Activated CD4-positive, alpha-beta T cell treated with anti-CD3 and anti-CD28 coated beads, Interleukin-2, amount 10 ng/mL, durations not matched to agents 7 days and 5 days (primary cell): ENCODE data around the gene DRC3. TPM values are rescaled to one million over a fixed set of nuclear protein-coding genes. Genes with fewer than 3 reads are reported as not detected.
"Not testable (repeated sequence)": the region's sequence is repeated elsewhere in the genome, so short reads cannot be mapped to it uniquely, and the experiment has no call there.

Experiments
- CTCF ChIA-PET: fragments of 350-600 bp; sonication (Branson Sonifier 250); formaldehyde crosslinking; loops from one replicate; lab custom pipeline; 2021; ENCODE audit warnings: antibody characterized with exemption; lab: Charles Lee
- POLR2A ChIA-PET: fragments of 350-600 bp; sonication (Branson Sonifier 250); formaldehyde crosslinking; loops from one replicate; lab custom pipeline; 2021; ENCODE audit warnings: antibody characterized with exemption; lab: Charles Lee
- DNase-seq: peaks from one replicate; pipeline ENCODE4 v3.0.0-alpha.2; 2020
- H3K27ac Mint-ChIP-seq: one replicate; pipeline ENCODE4 v1.8.0; 2021; ENCODE audit warnings: mild to moderate bottlenecking, moderate library complexity, mixed read lengths
- H3K27me3 Mint-ChIP-seq: one replicate; pipeline ENCODE4 v1.8.0; 2021; ENCODE audit warnings: mixed read lengths
- H3K36me3 Mint-ChIP-seq: one replicate; pipeline ENCODE4 v1.8.0; 2021; ENCODE audit warnings: low read depth, mixed read lengths
- H3K4me1 Mint-ChIP-seq: one replicate; pipeline ENCODE4 v1.8.0; 2021; ENCODE audit warnings: mixed read lengths
- H3K4me3 Mint-ChIP-seq: one replicate; pipeline ENCODE4 v1.8.0; 2021; ENCODE audit warnings: mild to moderate bottlenecking, moderate library complexity, mixed read lengths
- H3K9me3 Mint-ChIP-seq: one replicate; pipeline ENCODE4 v1.8.0; 2021; ENCODE audit warnings: mixed read lengths
- total RNA-seq, 2 experiments: library from RNA; stranded (reverse); gene quantifications; one replicate each; pipeline ENCODE4 v1.2.3, GENCODE V29; 2021

DRC3 gene
- total RNA-seq, 2 experiments from 2014 or later, result 0.06 TPM; not detected in 1

- Mint-ChIP-seq H3K4me3 (no peak overlapping the region), H3K27me3 (no peaks in the 10 kb centered on the region), H3K36me3 (peaks cover 3% of the 10 kb centered on the region), H3K27ac (no peak overlapping the region), H3K9me3 (no peaks in the 10 kb centered on the region), H3K4me1 (peaks cover 11% of the 10 kb centered on the region)
- ChIA-PET POLR2A (no interaction called here), CTCF (interaction anchor here (1.2 to 1.5 kb wide), 4 partner anchors 9 to 41 kb away, joined by 3 to 5 read pairs (median 4); no protein-coding TSS in a partner anchor)
- no peak for DNase-seq
Observed at GRCh38 chr17:17944743-17945142, 27.9 kb upstream of the DRC3 start.

- CTCF ChIA-PET, result interaction anchor here (0.9 to 1.6 kb wide), 4 partner anchors 11 to 27 kb away, joined by 3 to 6 read pairs (median 4); no protein-coding TSS in a partner anchor
- Mint-ChIP-seq H3K9me3 (no peaks in the 10 kb centered on the region), H3K4me1 (peaks cover 11% of the 10 kb centered on the region), H3K4me3 (no peak overlapping the region), H3K27ac (no peak overlapping the region), H3K36me3 (peaks cover 3% of the 10 kb centered on the region), H3K27me3 (no peaks in the 10 kb centered on the region)
- POLR2A ChIA-PET, result interaction anchor here (0.5 kb wide), 1 partner anchor 263 kb away, joined by 3 read pairs; no protein-coding TSS in a partner anchor
- no peak for DNase-seq
Observed at GRCh38 chr17:17946093-17946492, 26.6 kb upstream of the DRC3 start.

DNA sequence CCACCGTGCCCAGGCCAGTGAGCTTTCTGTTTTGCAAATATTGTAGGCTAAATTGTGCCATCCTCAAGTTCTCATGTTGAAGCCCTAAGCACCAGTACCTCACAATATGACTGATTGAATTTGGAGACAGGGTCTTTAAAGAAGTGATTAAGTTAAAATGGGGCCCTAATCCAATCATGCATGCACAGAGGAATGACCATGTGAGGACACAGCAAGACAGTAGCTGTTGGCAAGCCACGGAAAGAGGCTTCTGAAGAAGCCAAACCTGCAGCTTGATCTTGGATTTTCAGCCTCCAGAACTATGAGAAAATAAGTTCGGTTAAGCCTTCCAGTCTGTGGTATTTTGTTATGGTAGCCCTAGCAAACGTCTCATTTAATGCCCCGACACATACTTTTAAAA is 25.4 kb upstream of the DRC3 start:
- Mint-ChIP-seq H3K27me3 (no peaks in the 10 kb centered on the region), H3K9me3 (no peaks in the 10 kb centered on the region), H3K36me3 (peaks cover 3% of the 10 kb centered on the region), H3K4me1 (peaks cover 11% of the 10 kb centered on the region), H3K4me3 (no peak overlapping the region), H3K27ac (no peak overlapping the region)
- no peak for DNase-seq
- POLR2A ChIA-PET, result no interaction called here
- CTCF ChIA-PET, result interaction anchor here (1.0 to 1.2 kb wide), 2 partner anchors 16 to 29 kb away, joined by 3 read pairs; no protein-coding TSS in a partner anchor

GRCh38 chr17:17947966-17948365 is 24.7 kb upstream of the DRC3 start:
- DNase-seq, result no peak
- Mint-ChIP-seq H3K27ac (no peak overlapping the region), H3K4me3 (no peak overlapping the region), H3K9me3 (no peaks in the 10 kb centered on the region), H3K4me1 (peaks cover 11% of the 10 kb centered on the region), H3K36me3 (peaks cover 3% of the 10 kb centered on the region), H3K27me3 (no peaks in the 10 kb centered on the region)
- ChIA-PET CTCF (interaction anchor here (1.2 kb wide), 1 partner anchor 17 kb away, joined by 3 read pairs; no protein-coding TSS in a partner anchor), POLR2A (no interaction called here)

DNA sequence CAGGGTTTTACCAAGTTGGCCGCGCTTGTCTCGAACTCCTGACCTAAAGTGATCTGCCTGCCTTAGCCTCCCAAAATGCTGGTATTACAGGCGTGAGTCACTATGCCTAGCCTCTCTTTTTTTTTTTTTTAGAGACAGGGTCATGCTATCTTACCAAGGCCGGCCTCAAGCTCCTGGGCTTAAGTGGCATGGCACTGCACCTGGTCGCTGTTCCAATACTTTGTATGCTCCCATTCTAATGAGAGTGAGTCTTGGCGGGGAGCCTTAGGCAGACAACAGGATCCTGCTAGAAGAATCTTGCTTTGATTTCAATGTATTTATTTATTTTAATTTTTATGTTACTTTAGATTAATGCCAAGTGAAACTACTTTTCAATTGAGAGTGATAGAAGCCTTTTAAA is 22.3 kb upstream of the DRC3 start:
- Mint-ChIP-seq H3K27ac (no peak overlapping the region), H3K9me3 (no peaks in the 10 kb centered on the region), H3K4me1 (peaks cover 14% of the 10 kb centered on the region), H3K27me3 (no peaks in the 10 kb centered on the region), H3K4me3 (no peak overlapping the region), H3K36me3 (peaks cover 10% of the 10 kb centered on the region)
- DNase-seq, result no peak
- ChIA-PET CTCF (no interaction called here), POLR2A (no interaction called here)

- no peak for DNase-seq
- Mint-ChIP-seq H3K27ac (peak overlapping the region; percentile 41), H3K4me1 (peaks cover 17% of the 10 kb centered on the region), H3K36me3 (peaks cover 14% of the 10 kb centered on the region), H3K4me3 (no peak overlapping the region), H3K9me3 (peaks cover 2% of the 10 kb centered on the region), H3K27me3 (no peaks in the 10 kb centered on the region)
- POLR2A ChIA-PET, result no interaction called here
- CTCF ChIA-PET, result no interaction called here
Observed at GRCh38 chr17:17950806-17951205, 21.9 kb upstream of the DRC3 start.

DNA sequence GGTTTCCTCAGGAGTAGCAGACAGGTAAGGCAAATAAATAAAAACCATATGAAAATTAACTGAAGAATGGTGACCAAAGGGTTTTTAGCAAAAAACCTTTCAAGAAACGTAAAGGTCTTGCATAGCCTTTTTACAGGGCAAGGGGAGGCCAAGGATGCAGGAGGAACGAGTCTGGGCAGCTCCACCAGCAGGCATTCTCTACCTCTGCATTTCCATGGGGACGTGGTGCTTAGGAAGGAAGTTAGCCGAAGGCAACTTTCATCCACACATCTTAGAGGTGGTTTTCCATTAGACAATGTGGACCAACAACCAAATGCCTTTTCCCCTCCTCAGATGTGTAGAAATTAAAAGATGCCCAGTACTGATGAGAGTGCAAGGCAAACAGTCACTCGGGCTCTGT is 21.1 kb upstream of the DRC3 start:
- peaks cover 23% of the 10 kb centered on the region for H3K4me1 Mint-ChIP-seq
- ChIA-PET POLR2A (no interaction called here), CTCF (no interaction called here)
- H3K36me3 Mint-ChIP-seq, result peaks cover 18% of the 10 kb centered on the region
- H3K9me3 Mint-ChIP-seq, result peaks cover 5% of the 10 kb centered on the region
- H3K27ac Mint-ChIP-seq, result no peak overlapping the region
- H3K4me3 Mint-ChIP-seq, result no peak overlapping the region
- H3K27me3 Mint-ChIP-seq, result no peaks in the 10 kb centered on the region
- DNase-seq, result no peak

DNA sequence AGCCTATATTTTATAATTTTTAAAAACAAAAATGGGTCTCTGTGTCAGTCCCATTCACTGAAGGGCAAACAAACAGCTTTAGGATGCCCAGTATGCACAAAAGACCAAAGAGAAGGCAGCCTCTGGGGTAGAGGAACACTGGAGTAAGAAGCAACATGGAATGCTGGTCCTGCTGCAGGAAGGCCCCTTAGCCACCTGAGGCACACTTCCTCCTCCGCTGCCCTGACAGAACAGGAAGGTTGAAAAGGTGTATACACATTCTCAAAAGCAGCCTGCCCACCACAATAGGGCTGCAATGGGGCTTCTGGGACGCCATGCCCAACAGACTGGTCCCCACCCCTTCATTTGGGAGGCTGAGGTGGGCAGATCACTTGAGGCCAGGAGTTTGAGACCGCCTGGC is 20.0 kb upstream of the DRC3 start:
- Mint-ChIP-seq H3K4me3 (no peak overlapping the region), H3K36me3 (peaks cover 22% of the 10 kb centered on the region), H3K4me1 (peaks cover 30% of the 10 kb centered on the region), H3K9me3 (peaks cover 5% of the 10 kb centered on the region), H3K27ac (no peak overlapping the region), H3K27me3 (no peaks in the 10 kb centered on the region)
- POLR2A ChIA-PET, result no interaction called here
- no peak for DNase-seq
- CTCF ChIA-PET, result no interaction called here

DNA sequence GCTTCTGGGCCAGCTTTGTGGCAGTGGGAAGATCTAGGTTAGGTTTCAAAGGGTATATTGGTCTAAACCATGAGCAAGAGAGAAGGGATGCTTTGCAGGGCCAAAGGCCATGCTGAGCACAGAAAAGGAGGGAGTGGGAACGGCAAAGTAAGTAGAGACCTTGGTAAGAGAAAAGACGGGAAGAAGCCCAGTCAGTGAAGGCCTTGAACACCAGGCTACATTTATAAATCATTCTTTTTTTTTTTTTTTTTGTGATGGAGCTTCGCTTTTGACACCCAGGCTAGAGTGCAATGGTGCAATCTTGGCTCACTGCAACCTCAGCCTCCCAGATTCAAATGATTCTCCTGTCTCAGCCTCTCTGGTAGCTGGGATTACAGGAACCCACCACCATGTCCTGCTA is 18.6 kb upstream of the DRC3 start:
- no peak for DNase-seq
- POLR2A ChIA-PET, result no interaction called here
- Mint-ChIP-seq H3K4me1 (peaks cover 43% of the 10 kb centered on the region), H3K4me3 (no peak overlapping the region), H3K9me3 (peaks cover 5% of the 10 kb centered on the region), H3K27me3 (no peaks in the 10 kb centered on the region), H3K36me3 (peaks cover 25% of the 10 kb centered on the region), H3K27ac (no peak overlapping the region)
- CTCF ChIA-PET, result interaction anchor here (1.5 kb wide), 1 partner anchor 19 kb away, joined by 4 read pairs; the partner anchor contains the start of genes DRC3 and TOM1L2

DNA sequence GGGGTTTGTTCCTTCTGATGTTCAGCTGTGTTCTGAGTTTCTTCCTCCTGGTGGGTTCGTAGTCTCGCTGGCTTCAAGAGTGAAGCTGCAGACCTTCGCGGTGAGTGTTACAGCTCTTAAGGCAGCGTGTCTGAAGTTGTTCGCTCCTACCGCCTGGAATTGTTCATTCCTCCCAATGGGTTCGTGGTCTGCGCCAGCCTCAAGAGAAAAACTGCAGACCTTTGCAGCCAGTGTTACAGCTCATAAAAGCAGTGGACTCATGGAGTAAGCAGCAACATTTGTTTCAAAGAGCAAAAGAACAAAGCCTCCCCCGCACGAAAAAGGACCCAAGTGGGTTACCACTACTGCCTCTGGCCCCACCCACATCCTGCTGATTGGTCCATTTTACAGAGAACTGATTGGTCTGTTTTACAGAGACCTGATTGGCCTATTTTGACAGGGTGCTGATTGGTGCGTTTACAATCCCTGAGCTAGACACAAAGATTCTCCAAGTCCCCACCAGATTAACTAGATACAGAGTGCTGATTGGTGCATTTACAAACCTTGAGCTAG is 16.8 kb upstream of the DRC3 start:
- H3K4me3 Mint-ChIP-seq, H3K27me3 Mint-ChIP-seq, POLR2A ChIA-PET, H3K9me3 Mint-ChIP-seq, DNase-seq: not testable (repeated sequence)
- H3K27ac Mint-ChIP-seq, result peak overlapping the region; percentile 83
- peaks cover 60% of the 10 kb centered on the region for H3K4me1 Mint-ChIP-seq
- CTCF ChIA-PET, result interaction anchor here (0.8 to 1.1 kb wide), 4 partner anchors 11 to 107 kb away, joined by 3 to 7 read pairs (median 4); no protein-coding TSS in a partner anchor
- H3K36me3 Mint-ChIP-seq, result peaks cover 26% of the 10 kb centered on the region

DNA sequence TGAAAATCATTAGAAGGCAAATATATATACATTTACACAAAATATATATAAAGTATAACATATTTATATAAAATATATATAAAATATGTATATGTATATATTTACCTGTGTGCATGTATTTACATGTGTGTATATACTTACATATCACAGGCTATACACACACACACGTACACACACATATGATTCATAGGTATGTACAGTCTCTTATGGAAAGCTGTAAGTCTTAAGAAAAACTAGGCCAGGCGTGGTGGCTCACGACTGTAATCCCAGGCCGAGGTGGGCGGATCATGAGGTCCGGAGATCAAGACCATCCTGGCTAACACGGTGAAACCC is 15.1 kb upstream of the DRC3 start:
- no peaks in the 10 kb centered on the region for H3K27me3 Mint-ChIP-seq
- ChIA-PET POLR2A (interaction anchor here (0.7 kb wide), 1 partner anchor 17 kb away, joined by 4 read pairs; no protein-coding TSS in a partner anchor), CTCF (interaction anchor here (1.4 to 1.7 kb wide), 2 partner anchors 12 to 16 kb away, joined by 4 to 6 read pairs; partner anchors contain the start of gene DRC3)
- peak overlapping the region; percentile 98 for H3K27ac Mint-ChIP-seq
- H3K4me1 Mint-ChIP-seq, result peaks cover 70% of the 10 kb centered on the region
- peaks cover 32% of the 10 kb centered on the region for H3K36me3 Mint-ChIP-seq
- H3K9me3 Mint-ChIP-seq, result peaks cover 5% of the 10 kb centered on the region
- peak overlapping the region; percentile 19 for H3K4me3 Mint-ChIP-seq
- no peak for DNase-seq

- POLR2A ChIA-PET, result no interaction called here
- peaks cover 74% of the 10 kb centered on the region for H3K4me1 Mint-ChIP-seq
Observed at GRCh38 chr17:17958982-17959381, 13.7 kb upstream of the DRC3 start.

More at GRCh38 chr17:17958982-17959381, 13.7 kb upstream of the DRC3 start:
- Mint-ChIP-seq H3K9me3 (peaks cover 5% of the 10 kb centered on the region), H3K27me3 (no peaks in the 10 kb centered on the region), H3K27ac (peak overlapping the region; percentile 98), H3K36me3 (peaks cover 31% of the 10 kb centered on the region), H3K4me3 (peak overlapping the region; percentile 73)
- CTCF ChIA-PET, result interaction anchor here (0.9 to 1.7 kb wide), 3 partner anchors 14 to 27 kb away, joined by 3 to 4 read pairs (median 3); partner anchors contain the start of gene DRC3
- no peak for DNase-seq
